Neural progenitor cell (in vitro differentiated cells): Measurements from ENCODE around the gene KCND1.

Experiments used
- EZH2phosphoT487 ChIP-seq: fragments of 200-600 bp; sonication (generic); IDR thresholded peaks from 2 replicates; pipeline ENCODE4 v1.6.1; 2017; ENCODE audit warnings: antibody characterized with exemption
- TF ChIP-seq, protein P1 (sequence below): fragments of 200-600 bp; sonication (generic); IDR thresholded peaks from 2 replicates; pipeline ENCODE4 v1.5.1; 2017; ENCODE audit warnings: antibody characterized with exemption, mild to moderate bottlenecking

GRCh38 chrX:48948589-48948988, 23.1 kb downstream of the KCND1 start:
- TF ChIP-seq, protein P1, sequence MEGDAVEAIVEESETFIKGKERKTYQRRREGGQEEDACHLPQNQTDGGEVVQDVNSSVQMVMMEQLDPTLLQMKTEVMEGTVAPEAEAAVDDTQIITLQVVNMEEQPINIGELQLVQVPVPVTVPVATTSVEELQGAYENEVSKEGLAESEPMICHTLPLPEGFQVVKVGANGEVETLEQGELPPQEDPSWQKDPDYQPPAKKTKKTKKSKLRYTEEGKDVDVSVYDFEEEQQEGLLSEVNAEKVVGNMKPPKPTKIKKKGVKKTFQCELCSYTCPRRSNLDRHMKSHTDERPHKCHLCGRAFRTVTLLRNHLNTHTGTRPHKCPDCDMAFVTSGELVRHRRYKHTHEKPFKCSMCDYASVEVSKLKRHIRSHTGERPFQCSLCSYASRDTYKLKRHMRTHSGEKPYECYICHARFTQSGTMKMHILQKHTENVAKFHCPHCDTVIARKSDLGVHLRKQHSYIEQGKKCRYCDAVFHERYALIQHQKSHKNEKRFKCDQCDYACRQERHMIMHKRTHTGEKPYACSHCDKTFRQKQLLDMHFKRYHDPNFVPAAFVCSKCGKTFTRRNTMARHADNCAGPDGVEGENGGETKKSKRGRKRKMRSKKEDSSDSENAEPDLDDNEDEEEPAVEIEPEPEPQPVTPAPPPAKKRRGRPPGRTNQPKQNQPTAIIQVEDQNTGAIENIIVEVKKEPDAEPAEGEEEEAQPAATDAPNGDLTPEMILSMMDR, result no peak
- no peak for TF ChIP-seq EZH2phosphoT487
